Activated CD4-positive, alpha-beta T cell treated with anti-CD3 and anti-CD28 coated beads, Interleukin-2, amount 50 U/mL, for 24 hours (primary cell): ENCODE results near the gene RNU1-2.
"Not testable (repeated sequence)": the region's sequence is repeated elsewhere in the genome, so short reads cannot be mapped to it uniquely, and the experiment has no call there.

Experiments used
- DNase-seq, 2 donors: peaks; one replicate each; pipeline ENCODE4 v3.0.0-alpha.2; 2020; ENCODE audit warnings: low read depth in 1 of 2, low spot score in 1 of 2

The RNU1-2 gene

DNA sequence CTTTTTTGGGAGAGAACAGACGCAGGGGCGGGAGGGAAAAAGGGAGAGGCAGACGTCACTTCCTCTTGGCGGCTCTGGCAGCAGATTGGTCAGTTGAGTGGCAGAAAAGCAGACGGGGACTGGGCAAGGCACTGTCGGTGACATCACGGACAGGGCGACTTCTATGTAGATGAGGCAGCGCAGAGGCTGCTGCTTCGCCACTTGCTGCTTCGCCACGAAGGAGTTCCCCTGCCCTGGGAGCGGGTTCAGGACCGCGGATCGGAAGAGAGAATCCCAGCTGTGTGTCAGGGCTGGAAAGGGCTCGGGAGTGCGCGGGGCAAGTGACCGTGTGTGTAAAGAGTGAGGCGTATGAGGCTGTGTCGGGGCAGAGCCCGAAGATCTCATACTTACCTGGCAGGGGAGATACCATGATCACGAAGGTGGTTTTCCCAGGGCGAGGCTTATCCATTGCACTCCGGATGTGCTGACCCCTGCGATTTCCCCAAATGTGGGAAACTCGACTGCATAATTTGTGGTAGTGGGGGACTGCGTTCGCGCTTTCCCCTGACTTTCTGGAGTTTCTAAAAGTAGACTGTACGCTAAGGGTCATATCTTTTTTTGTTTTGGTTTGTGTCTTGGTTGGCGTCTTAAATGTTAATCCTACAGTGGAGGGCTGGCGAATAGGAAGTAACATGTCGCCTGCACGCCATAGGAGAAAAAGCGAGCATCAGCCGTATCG, at the start of gene RNU1-2:
RNU1-2 (plus strand) TSS at position 383 of the 718 bp plus-strand sequence.
- peak; percentile 70 to 86 for DNase-seq

DNA sequence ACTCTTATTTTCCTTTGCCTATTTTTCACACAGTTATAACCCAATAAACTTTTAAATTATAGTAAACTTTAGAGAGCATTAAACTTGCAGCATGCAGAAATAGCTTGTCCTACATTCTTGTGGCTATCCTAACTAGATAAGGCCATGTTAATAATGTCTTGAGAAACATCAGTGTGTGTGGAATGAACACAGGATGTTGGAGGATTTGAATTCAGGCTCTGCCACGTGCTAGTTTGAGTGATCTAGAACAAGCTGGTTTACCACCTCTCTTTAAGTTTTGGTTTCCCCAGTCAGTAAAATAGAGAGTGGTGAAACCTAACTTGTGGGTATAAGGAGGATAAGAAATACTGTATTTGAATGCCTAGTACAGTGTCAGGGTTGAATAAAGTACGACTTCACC, 39.6 kb upstream of the RNU1-2 start:
- DNase-seq = not testable (repeated sequence)

DNA sequence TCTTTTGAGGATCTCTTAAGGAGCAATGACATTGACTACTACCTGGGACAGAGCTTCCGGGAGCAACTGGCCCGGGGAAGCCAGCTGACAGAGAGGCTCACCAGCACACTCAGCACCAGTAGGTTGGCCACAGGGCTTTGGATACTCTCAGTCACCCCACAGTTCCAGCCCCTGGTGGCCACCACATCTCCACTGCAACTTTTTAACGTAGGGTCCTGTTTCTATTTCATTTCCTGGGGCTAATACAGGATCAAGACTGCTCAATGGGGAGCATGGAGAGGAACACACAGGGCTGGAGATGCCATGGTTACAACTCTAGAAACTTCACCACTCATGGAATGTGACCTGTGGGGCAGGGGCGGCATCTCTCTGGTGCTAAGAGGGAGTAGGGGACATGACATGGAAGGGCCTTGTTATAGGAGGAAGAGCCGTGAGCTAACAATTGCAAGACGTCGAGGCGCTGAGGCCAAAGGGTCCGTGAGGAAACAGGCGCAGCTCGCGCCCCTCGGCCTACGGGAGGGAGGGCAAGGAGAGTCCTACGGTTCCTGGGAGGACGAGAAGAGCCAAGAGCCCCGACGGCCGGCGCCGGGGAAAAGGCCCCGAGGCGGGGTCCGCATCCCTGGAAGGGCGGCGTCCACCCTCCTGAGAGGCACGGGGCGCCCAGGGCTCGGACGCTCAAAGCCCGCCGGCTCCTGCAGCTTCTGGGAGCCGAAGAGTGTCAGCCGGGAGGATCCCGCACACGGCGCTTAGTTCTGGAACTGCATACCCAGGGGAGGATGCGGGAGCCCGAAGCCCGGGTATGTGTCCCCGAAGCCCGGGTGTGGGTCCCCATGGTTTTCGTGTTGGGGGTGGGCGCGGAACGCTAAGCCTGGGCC, 36.4 kb upstream of the RNU1-2 start:
- not testable (repeated sequence) for DNase-seq

DNA sequence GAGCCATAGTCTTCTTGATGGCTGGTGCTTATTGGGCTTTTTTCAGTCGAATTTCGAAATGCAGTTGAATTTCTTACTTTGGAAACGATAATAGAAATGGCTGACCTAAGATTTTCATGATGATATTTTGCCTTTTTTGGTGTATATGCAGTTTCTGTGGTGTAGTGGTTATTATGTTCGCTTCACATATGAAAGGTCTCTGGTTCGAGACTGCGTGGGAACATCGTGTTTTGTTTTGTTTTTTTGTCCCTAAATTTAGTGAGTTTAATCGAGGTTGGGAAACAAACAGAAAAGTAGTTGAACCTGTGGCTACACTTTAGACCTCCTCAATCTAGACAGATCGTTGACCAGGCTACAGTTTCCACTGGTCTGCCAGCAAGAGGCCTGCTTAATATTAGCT, 35.7 kb upstream of the RNU1-2 start:
- DNase-seq = not testable (repeated sequence)

DNA sequence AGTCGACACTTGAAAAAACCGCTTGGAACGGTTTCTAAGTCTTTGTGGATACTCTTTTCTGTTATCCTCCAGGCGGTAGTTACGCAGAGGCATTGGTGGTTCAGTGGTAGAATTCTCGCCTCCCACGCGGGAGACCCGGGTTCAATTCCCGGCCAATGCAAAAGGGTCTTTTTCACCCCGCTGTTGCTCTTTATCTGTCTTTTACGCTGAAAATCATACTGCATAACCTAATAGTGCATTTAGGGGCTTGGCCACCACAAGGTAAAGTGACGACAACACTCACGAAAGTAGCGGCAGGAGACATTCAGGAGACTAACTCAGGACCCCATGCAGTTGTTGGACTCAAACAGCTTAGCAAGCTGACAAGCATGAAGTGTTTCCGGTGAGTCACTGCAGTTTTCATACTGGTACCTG, 33.9 kb upstream of the RNU1-2 start:
- not testable (repeated sequence) for DNase-seq

DNA sequence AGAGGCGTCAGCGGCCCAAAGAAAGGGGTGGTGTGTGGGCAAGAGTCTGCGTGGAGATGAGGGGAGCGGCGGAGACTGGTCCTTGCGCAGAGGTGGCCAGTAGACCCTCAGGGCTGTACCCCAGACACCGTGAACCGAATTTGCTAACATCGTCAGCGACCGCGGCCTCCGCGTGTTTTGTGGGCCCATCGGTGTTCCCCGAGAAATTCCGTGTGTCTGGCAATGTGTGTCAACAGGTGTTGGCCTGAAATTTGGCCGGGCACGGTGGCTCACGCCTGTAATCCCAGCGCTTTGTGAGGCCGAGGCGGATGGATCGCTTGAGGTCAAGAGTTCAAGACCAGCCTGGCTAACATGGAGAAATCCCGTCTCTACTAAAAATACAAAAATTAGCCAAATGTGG, 33.4 kb upstream of the RNU1-2 start:
- not testable (repeated sequence) for DNase-seq

DNA sequence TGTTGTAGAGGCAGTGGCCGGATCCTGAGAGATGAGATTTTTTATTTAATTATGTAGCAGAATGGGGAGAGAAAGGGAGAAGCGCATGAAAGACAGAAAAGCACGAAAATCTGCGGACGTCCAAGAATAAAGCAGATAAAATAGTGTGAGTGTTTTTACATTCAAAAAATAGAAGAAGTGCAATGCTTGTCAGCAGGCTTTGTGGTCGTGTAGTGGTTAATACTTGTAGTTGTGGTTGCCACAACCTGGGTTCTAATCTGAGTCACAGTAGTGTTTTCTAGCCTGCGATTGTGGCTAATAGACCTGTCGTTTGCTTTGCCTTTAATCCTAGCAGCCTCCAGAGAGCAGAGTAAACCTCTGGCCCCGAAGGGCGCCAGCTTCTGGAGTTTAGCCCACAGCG, 32.8 kb upstream of the RNU1-2 start:
- not testable (repeated sequence) for DNase-seq

DNA sequence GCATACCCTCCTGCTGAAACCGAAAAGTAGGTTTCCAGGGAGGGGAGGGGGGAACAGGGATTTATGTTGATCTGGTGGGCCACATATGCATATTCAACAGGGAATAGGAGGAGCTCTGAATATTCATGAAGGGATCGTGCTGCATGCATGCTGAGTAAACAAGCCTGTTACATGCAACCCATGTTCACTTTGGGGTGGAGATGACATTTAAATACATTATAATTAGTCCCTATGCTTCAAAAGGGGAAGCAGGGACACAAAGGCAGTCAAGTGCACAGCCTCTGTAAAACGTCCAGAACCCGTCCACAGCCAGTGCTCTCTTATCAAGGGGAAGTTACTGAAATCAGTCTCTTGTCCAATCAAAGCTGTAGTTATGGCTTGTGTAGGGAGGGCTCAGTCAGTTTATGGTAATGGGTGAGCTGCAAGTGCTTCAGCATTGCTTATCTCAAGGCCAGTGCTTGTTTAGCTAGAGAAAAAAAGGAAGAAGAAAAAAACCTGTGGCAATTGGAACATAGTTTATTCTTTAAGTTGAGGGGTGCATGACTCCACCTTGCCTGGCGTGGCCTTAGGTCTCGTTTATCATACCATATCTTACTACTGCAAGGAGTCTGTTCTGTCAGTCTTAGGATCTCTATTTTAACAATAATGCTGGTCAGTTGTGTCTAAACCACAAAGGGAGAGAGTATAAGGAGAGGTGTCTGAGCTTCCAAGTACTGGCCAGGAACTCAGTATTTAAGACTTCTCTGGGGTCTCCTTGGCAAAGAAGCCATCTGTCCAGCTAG, 28.7 kb upstream of the RNU1-2 start:
- not testable (repeated sequence) for DNase-seq

DNA sequence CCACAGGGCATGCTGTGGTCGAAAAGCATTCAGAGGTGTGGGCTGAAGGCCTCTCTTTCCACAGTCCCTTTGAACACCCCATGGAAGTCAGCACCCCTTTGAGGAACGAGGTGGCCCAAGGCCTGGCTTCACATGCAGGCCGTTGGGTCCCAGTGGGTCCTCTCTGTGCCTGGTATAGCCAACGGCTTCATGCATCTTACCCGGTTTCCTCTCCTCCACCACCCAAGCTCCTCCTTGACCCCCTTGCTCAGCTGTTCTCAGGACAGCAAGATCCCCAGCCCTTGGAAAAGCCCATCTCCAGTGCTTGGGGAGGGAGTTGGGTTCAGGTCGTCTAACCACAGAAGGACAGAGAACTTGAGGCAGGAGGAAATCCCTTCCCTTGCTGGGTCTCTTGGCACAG, 27.0 kb upstream of the RNU1-2 start:
- DNase-seq = not testable (repeated sequence)

DNA sequence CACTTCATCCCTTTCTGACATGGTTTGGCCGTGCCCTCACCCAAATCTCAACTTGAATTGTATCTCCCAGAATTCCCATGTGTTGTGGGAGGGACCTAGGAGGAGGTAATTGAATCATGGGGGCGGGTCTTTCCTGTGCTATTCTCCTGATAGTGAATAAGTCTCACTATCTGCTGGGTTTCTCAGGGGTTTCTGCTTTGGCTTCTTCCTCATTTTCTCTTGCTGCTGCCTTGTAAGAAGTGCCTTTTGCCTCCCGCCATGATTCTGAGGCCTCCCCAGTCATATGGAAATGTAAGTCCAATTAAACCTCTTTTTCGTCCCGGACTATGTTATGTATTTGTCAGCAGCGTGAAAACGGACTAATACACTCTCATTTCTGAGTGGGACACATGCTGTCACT, 25.8 kb upstream of the RNU1-2 start:
- DNase-seq = not testable (repeated sequence)

DNA sequence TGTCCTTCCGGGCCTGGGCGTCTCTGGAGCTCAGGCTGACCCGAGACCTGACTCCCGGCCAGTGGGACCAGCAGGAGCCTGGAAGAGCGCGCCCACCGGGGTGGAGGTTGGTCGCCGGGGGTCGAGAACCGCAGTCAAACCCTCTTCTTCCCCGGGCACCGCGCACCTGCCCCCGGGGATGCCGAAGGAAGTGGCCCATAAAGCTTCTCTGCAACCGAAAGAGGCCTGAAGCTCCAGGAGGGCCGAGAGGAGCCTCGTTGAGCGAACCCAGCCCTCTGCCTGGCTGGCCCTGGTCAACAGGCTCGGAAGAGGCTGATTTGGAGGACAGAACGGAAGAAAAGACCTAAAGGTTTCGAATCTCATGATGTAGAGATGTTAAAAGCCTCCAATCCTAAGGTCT, 24.6 kb upstream of the RNU1-2 start:
- not testable (repeated sequence) for DNase-seq

DNA sequence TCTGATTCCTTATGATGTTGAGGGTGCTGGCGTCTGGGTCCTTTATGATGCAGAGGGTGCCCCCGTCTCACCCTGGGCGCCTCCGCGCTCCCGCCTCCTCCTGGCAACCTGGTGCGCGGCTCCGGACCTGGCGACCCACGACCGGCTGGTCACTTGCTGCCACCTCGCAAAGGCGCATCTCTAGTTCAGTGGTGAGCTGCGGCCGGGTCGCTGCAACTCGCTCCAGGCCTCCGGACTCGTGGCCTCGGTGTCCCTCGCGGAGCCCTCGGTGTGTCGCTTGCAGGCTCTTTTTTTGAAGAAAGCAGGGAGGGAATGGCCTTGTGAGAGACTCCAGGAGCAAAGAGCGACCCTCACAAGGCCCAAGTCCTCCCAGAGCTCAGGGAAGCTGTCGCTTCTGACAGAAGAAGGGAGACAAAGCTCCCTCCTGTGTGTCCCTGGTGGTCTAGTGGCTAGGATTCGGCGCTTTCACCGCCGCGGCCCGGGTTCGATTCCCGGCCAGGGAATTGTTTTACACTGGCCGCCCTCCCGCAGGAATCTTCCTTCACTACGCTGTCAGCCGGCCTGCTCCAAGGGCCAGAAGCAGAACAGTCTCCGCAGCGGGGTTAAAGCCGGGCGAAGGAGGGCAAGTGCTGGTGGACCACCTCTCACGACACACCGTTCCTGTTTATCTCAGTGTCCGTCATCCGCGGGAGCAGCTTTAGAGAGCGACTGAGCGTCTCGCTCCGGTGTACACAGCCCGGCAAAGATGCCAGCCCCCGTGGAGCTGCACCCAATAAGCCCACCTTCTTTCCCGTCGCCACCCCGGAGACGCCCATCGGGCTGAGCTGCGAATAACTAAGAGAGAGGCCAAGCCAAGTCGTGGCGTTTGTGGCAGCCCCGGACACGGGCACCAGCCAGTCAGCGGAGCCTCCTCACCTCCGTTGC, 23.4 kb upstream of the RNU1-2 start:
- DNase-seq = peak; percentile 49 to 62

DNA sequence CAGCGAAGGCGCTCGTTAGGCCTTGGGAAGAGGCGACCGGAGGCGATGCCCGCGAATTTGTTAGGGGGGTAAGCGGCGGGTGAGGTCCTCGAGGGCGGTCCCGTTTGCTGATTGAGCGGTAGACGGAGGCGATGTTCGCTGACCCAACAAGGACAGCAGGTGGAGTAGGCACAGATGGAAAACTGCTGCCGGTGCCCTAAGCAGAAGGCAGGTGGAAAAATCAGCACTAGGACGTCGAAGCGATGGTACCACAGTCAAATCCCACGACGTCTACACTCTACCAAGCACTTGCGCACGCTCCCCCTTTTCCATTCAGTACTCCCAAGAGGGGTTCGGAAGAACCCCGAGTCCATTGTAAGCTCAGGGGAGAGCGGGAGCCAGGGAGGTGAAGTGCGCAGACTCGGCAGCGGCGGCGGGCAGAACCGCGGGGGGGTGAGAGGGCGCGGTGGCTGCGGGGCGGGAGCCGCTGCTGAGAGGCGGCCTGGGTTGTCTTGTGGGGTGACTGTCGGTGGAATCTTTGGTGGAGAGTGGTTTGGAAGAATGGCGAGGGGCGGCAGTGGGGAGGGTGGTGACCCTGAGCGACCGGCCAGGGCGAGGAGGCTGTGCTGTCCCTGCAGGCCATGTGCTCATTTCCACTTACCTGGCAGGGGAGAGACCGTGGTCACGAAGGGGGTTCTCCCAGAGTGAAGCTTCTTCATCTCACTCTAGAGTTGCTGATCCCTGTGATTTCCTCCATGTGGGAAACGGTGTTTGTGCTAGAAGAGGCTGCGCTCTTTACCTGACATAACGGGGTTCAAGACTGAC, 22.5 kb upstream of the RNU1-2 start:
- not testable (repeated sequence) for DNase-seq

DNA sequence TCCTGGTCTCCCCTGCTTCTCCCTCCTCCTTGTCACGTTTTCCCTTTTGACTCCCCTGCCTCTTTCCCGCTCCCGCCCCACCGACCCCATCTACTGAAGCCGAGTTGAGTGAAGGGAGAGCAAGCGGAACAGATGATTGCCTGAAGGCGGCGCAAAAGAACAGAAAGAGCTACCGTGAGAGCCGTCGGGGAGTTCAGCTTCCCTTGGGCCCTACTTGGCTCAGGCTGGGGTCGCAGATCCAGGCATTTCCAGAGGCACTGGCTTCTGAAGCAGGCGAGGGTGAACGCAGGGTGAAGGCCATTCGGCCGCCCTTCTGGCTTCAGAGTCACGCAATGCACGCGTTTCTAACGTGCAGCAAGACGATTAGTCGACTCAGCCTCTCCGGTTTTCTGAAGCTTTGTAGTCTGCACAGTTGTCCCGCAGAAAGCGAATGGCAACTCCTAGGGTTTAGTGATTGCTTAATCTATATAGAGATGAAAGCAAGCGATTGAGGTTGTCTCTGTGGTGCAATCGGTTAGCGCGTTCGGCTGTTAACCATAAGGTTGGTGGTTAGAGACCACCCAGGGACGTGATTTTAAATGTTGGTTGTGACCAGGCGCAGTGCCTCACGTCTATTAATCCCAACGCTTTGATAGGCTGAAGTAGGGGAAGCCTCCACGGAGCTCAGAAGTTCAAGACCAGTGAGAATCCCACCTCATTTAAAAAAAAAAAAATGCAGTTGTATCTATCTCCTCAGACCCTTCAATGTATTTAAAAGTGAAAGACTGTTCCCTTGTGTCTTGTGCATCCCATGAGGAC, 20.6 kb upstream of the RNU1-2 start:
- not testable (repeated sequence) for DNase-seq

DNA sequence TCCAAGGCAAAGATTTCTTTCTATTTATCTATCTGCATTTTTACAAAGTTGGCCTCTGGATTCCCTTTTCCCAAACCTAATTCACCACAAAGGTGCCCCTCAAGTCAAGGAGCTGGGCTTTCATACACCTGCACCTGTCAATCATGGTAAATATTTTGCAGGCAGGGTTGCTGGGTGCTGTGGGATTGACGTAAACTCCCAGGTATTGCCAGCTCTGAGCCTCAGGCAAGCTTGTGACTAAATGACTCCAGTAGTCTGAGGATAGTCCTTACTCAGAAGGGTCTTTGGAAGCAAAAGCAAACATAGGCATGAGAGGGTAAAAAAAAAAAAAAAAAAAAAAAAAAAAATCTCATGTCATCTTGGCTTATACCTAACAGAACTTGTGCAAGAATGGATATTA, 14.0 kb upstream of the RNU1-2 start:
- DNase-seq = not testable (repeated sequence)

DNA sequence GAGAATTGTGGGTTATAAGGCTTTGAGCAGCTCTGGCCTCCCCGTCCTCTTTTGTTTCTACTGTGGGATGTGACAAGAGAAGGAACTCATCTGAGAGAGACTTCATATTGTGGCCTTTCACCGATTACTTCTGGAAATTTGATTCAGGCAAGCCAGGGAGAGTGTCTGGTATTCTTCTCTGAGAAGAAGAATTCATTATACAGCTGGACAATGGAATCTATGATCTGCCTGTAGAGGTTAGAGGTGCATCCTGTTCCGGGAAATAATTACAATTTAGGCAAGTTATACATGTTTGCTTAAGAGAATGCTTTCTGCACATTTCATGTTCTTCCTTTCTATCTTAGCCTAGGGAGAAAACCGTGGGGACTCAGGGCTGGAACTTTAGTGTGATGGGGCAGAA, 12.8 kb upstream of the RNU1-2 start:
- no peak for DNase-seq

DNA sequence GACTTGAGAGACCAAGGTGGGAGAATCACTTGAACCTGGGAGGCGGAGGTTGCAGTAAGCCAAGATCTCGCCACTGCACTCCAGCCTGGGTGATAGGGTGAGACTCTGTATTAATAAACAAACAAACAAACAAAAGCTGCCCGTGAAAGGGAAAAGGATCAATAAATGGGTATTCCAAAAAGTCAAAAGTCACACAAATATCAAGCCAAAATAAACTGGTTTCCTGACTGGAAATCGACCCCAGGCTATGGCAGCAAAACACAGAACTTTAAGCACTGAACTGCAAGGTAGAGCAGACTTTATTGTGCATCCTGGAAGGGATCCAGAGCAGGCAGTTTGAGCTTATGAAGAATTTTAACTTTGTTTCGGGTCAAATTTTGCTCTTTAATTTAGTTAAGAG, 11.3 kb upstream of the RNU1-2 start:
- not testable (repeated sequence) for DNase-seq

DNA sequence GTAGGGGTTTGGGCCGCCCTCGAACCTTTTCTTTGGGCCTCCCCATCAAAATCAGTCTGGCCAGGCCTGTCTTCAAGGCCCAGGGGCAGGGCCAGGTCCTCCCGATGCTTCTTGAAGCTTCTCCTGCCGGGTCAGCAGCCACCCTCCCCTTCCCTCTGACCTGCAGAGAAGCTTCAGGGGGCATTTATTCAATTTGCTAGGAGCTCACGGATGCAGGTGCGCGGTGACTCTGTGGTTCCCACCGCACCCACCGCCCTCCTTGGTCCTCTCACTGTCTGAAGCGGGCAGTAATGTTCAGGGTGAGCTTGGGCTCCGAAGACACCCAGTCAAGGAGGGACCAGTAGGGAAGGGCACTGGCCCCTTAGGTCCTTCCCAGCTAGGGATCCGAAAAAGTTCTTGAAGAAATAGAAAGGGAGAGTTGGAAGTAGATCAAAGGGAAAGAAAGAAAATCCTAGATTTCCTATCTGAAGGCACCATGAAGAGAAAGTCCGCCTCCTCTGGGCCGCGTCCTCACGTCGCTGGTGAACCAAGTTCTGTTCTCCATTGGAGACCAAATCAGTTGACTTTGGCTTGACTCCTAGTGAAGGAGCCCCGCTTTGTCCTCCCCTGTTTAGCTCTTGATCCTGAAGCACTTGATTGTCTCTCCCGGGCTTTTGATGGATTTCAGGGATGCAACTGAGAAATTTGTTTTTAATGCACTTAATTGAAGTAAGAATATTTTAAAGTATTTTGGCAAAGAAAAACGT, 8.7 kb upstream of the RNU1-2 start:
- no peak for DNase-seq
